Activated naive CD4-positive, alpha-beta T cell treated with anti-CD3 and anti-CD28 coated beads, Interleukin-2, amount 10 ng/mL, durations not matched to agents 7 days and 5 days (primary cell): Measurements from ENCODE around the gene ERCC6L.
A peak's percentile ranks its signal among the peaks of the same experiment; 100 is the strongest.
"Not testable (repeated sequence)": the region's sequence is repeated elsewhere in the genome, so short reads cannot be mapped to it uniquely, and the experiment has no call there.

ENCODE experiments used
- CTCF ChIA-PET: fragments of 350-600 bp; sonication (Branson Sonifier 250); formaldehyde crosslinking; loops from one replicate; lab custom pipeline; 2021; ENCODE audit warnings: antibody characterized with exemption; lab: Charles Lee
- DNase-seq: peaks from one replicate; pipeline ENCODE4 v3.0.0-alpha.2; 2020
- H3K27ac Mint-ChIP-seq: one replicate; pipeline ENCODE4 v1.8.0; 2021; ENCODE audit warnings: mild to moderate bottlenecking, moderate library complexity, mixed read lengths
- H3K27me3 Mint-ChIP-seq: one replicate; pipeline ENCODE4 v1.8.0; 2021; ENCODE audit warnings: mild to moderate bottlenecking, mixed read lengths
- H3K36me3 Mint-ChIP-seq: one replicate; pipeline ENCODE4 v1.8.0; 2021; ENCODE audit warnings: mixed read lengths
- H3K4me1 Mint-ChIP-seq: one replicate; pipeline ENCODE4 v1.8.0; 2021; ENCODE audit warnings: mixed read lengths
- H3K4me3 Mint-ChIP-seq: one replicate; pipeline ENCODE4 v1.8.0; 2021; ENCODE audit warnings: mild to moderate bottlenecking, moderate library complexity, mixed read lengths
- H3K9me3 Mint-ChIP-seq: one replicate; pipeline ENCODE4 v1.8.0; 2021; ENCODE audit warnings: mixed read lengths

The ERCC6L gene

DNA sequence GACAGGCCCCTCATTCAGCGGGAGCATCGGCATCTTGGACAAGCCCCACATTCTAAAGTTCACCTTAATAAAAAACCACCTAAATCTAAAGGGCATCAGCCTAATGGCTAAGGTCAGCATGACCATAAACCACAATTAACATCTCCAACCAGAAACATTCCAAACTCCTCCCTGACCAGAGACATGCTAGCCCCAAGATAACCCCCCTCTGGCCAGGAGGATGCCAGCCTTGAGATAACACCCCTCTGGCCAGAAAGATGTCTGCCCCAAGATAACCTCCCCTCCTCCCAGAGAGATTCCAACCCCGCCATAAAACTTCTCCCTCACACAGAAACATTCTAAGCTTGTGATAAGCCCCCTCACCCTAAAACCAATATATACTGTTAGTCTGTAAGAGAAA, 18.5 kb downstream of the ERCC6L start:
- H3K4me3 Mint-ChIP-seq, H3K27ac Mint-ChIP-seq, H3K9me3 Mint-ChIP-seq, CTCF ChIA-PET, H3K27me3 Mint-ChIP-seq, DNase-seq, H3K4me1 Mint-ChIP-seq, H3K36me3 Mint-ChIP-seq: not testable (repeated sequence)

DNA sequence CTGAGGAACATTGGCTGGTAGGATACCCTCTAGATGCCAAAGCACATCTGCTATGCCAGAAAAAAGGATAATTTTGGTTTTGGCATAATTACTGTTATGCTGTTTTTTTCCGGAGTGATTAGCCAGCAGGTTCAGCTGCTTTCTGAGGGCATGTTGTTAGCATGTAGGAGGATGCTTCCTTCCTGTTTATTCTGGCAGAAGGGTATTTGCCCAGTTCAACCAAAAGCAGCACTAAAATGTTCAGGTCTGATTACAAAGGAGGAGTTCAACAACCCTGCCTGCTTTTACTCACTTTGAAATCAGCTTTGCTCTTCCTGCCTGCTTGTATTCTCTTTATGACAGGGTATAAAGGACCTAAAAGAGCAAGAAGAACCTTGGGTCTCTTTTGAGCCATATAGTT, 21.9 kb downstream of the ERCC6L start:
- CTCF ChIA-PET: no interaction called here
- H3K4me1 Mint-ChIP-seq: no peaks in the 10 kb centered on the region
- H3K36me3 Mint-ChIP-seq: peaks cover 8% of the 10 kb centered on the region
- DNase-seq: no peak
- no peak overlapping the region for H3K4me3 Mint-ChIP-seq
- no peak overlapping the region for H3K27ac Mint-ChIP-seq
- H3K27me3 Mint-ChIP-seq: no peaks in the 10 kb centered on the region
- no peaks in the 10 kb centered on the region for H3K9me3 Mint-ChIP-seq

DNA sequence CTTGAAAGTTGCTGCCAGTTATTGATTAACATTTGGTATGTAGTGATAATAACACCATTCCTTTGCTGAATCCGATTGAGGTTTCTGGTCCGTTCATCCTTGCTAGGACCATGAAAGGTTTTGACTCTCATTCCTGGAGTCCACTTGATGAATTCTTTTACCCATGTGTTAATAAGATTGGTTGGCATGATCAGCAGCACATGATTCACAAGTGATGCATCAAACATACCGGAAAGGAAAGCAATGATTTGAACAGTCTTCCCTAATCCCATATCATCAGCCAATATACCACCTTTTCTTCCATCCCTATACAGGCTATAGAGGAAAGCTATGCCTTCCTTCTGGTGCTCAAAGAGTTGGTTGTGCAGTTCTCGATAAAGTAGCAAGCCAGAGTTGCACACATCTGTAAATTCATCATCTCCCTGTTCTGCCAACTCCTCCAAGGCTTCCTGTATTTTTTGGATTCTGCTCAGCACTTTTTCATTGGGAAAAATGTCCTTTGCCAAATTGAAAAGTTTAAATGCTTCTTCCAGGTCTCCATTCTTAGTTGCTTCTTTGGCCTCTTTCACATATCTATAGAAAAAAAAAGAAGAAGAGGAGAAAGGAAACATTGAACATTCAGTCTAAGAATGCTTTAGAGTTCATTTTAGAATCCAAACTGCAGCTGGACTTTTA, 30.6 kb downstream of the ERCC6L start:
- Mint-ChIP-seq H3K4me1 (no peaks in the 10 kb centered on the region), H3K4me3 (no peak overlapping the region)
- CTCF ChIA-PET: no interaction called here

DNA sequence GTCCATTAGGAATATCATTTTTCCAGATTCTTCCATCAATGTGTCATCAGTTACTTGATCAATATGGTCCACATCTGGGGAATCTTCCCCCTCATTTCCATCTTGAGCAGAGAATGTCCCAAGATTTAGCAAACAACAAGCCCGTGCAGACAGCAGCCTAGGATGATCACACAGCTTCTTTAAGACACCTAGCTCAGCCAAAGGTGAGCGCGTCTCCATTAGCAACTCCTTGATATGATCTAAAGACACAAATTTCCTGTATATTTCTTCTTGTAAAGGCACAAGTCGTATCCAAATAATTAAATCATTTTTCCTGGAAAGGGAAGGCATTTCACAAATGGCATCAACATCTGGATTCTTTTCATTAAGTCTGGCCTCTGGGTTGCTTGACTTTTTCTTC, 31.5 kb downstream of the ERCC6L start:
- no peaks in the 10 kb centered on the region for H3K27me3 Mint-ChIP-seq
- H3K4me3 Mint-ChIP-seq: no peak overlapping the region
- H3K9me3 Mint-ChIP-seq: no peaks in the 10 kb centered on the region
- DNase-seq: no peak
- no peak overlapping the region for H3K27ac Mint-ChIP-seq
- H3K4me1 Mint-ChIP-seq: no peaks in the 10 kb centered on the region
- CTCF ChIA-PET: no interaction called here
- peaks cover 41% of the 10 kb centered on the region for H3K36me3 Mint-ChIP-seq

More for the DNA sequence above, 30.6 kb downstream of the ERCC6L start:
- Mint-ChIP-seq H3K27me3 (no peaks in the 10 kb centered on the region), H3K36me3 (peaks cover 42% of the 10 kb centered on the region), H3K9me3 (no peaks in the 10 kb centered on the region), H3K27ac (no peak overlapping the region)
- no peak for DNase-seq

DNA sequence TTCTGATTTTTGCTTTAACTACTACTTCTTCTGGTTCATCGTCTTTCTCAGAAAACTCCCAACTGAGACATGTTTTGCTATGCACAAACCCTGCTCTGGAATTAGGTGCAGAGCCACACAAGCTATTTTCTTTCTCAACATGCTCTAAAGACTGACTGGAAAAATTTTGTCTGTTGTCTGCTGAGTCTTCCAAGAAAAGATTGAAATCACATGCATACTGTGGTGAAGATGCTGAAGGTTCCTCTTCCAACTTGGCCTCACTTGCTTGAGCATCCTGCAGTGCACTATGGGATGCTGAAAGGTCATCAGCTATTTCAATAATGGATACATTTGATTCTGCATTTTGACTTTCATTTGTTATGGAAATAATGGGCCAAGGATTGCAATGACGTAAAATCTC, 33.1 kb downstream of the ERCC6L start:
- DNase-seq: no peak
- H3K27me3 Mint-ChIP-seq: no peaks in the 10 kb centered on the region
- H3K36me3 Mint-ChIP-seq: peaks cover 39% of the 10 kb centered on the region
- H3K27ac Mint-ChIP-seq: no peak overlapping the region
- H3K4me3 Mint-ChIP-seq: no peak overlapping the region
- no peaks in the 10 kb centered on the region for H3K4me1 Mint-ChIP-seq
- no peaks in the 10 kb centered on the region for H3K9me3 Mint-ChIP-seq
- CTCF ChIA-PET: no interaction called here

DNA sequence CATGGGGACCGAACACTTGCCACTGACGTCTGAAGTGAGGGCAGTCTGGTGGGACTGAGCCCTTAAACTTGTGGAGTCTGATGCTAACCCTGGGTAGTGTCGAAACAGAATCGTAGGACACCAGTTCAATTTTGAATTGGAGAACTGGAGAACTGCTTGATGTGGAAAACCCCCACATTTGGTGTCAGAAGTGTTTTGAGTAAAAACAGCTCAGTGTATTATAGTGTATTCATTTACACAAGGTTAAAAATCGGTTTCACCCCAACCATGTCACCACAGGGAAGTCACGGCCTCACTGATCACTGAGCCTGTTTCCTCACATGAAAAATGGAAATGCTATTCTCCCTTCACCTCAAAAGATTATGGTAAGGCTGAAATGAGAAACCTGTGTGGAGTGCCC, 35.4 kb downstream of the ERCC6L start:
- Mint-ChIP-seq H3K27ac (no peak overlapping the region), H3K36me3 (peaks cover 26% of the 10 kb centered on the region), H3K9me3 (no peaks in the 10 kb centered on the region), H3K4me1 (no peaks in the 10 kb centered on the region), H3K27me3 (no peaks in the 10 kb centered on the region), H3K4me3 (no peak overlapping the region)
- CTCF ChIA-PET: no interaction called here
- no peak for DNase-seq

DNA sequence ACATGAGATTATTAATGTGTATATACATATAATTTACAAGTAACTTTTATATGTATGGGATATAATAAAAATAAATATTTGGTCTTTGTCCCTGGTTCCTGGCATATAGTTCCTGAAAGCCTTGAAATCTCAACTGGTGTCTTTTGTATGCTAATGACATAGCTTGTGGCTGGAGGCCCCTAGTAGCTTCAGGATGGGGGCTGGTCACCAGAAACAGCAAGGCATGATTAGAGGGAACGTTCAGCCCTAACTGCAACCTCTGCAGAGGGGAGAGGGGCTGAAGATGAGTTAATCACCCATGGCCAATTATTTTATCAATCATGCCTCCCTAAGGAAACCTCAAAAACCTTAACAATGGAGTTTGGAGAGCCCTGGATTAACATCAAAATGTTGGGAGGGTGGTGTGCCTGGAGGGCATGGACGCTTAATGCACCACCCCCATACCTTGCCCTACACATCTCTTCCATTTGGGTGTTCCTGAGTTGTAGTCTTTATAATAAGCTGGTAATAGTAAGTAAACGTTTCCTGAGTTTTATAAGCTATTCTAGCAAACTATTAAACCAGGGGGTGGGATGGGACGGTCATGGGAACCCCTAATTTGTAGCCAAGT, 35.9 kb downstream of the ERCC6L start:
- Mint-ChIP-seq H3K36me3 (peaks cover 22% of the 10 kb centered on the region), H3K4me1 (no peaks in the 10 kb centered on the region), H3K27ac (no peak overlapping the region), H3K4me3 (no peak overlapping the region), H3K9me3 (no peaks in the 10 kb centered on the region), H3K27me3 (no peaks in the 10 kb centered on the region)
- no peak for DNase-seq
- CTCF ChIA-PET: no interaction called here

DNA sequence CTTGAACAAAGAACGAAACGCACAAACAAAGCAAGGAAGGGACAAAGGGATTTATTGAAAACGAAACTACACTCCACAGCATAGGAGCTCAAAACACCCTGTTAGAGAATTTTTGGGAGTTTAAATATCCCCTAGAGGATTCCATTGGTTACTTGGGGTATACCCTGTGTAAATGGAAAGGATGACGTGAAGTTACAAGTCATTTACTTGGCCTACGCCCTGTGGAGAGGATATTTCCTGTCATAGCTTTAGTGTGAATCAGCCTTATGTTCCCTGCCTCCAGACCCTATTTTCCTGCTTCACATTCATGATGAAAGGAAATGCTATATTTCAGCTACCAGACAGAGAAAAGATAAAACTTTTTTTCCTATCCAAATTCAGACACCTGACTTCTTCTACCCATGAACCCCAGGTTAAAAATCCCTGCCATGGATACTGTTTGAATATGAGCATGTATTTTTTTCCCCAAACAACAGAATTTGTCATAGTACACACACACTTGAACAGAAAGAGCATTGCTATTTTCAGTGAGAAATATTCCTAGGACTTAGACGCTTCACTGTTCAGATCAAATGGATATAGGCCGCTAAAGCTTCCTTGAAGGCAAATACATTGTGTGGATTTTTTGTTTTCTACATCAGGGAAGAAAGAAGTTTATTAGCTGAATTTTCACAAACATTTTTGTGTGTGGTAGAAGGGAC, 36.8 kb downstream of the ERCC6L start:
- H3K9me3 Mint-ChIP-seq: no peaks in the 10 kb centered on the region
- no peaks in the 10 kb centered on the region for H3K27me3 Mint-ChIP-seq
- no peaks in the 10 kb centered on the region for H3K4me1 Mint-ChIP-seq
- CTCF ChIA-PET: no interaction called here
- no peak overlapping the region for H3K27ac Mint-ChIP-seq
- no peak overlapping the region for H3K4me3 Mint-ChIP-seq
- peaks cover 16% of the 10 kb centered on the region for H3K36me3 Mint-ChIP-seq
- DNase-seq: no peak

DNA sequence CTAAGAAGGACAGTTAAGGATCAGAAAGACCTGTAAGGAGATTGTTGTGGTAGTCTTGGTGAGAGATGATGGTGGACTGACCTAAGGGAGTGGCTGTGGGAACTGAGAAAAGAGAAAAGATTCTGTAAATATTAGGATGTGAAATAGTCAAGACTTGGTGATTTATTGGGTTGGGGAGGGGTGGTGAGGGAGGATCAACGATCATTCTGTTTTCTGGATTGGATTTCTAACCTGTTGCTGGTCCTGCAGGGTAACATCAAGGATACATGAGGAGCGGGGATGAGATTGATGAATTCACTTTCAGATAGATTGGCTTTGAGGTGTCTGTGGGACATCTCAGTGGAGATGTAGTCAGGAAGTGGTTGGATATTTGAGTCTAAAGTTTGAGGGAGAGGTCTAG, 55.9 kb downstream of the ERCC6L start:
- H3K9me3 Mint-ChIP-seq: no peaks in the 10 kb centered on the region
- H3K27ac Mint-ChIP-seq: no peak overlapping the region
- peaks cover 7% of the 10 kb centered on the region for H3K36me3 Mint-ChIP-seq
- H3K27me3 Mint-ChIP-seq: no peaks in the 10 kb centered on the region
- no peak overlapping the region for H3K4me3 Mint-ChIP-seq
- H3K4me1 Mint-ChIP-seq: peaks cover 15% of the 10 kb centered on the region
- no peak for DNase-seq
- CTCF ChIA-PET: no interaction called here

DNA sequence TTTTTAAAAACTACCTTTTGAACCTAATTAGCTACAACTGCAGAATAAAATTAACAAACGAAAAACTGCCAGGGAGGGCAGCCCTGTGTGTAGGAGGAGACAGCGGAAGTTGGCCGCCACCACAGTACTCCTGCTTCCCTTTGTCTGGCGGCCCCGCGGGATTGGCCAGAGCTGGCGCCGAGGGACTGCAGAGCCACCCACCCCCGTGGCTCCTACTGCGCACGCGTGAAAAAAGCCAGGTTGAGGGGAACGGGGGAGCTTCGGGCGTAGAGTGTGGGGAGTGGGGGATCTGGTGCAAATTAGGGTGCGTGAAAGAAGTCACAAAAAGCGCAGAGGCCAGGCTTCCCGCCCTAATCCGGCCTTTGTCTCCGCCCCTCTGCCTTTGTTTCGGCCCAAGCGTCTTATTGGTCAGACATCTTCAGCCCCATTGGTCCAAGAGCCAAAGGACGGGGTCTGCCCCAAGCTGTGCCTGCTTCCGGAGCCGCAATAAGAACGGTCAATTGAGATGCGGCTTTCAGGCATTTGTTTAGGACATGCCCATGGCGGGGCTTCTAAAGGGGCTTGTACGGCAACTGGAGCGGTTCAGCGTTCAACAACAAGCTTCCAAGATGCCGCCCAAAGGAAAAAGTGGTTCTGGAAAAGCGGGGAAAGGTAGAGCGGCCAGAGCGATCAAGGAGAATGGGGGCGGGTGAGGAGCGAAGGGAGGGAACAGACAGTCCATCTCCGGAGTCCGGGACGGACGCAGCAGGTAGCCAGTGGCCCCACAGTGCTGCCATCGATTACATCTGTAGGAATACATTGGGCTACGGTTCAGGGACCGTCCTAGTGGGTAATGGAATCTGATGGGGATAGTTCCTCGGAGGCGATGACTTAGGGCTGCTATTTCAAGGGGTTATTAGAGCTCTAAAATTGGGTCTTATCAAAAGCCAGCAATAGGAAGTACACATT, 57.4 kb downstream of the ERCC6L start, which contains the start of gene PIN4:
Gene PIN4 (plus strand): TSS at position 580 of the 948 bp plus-strand sequence. CDS start 29 bp downstream, at position 609.
- Mint-ChIP-seq H3K4me1 (peaks cover 15% of the 10 kb centered on the region), H3K27me3 (no peaks in the 10 kb centered on the region), H3K27ac (no peak within 1 kb of the TSS), H3K9me3 (no peaks in the 10 kb centered on the region), H3K36me3 (peaks cover 6% of the 10 kb centered on the region), H3K4me3 (no peak within 1 kb of the TSS)
- peak; percentile 89 for DNase-seq
- CTCF ChIA-PET: interaction anchor here (1.2 kb wide), 1 partner anchor 160 kb away, joined by 3 read pairs; no protein-coding TSS in a partner anchor

DNA sequence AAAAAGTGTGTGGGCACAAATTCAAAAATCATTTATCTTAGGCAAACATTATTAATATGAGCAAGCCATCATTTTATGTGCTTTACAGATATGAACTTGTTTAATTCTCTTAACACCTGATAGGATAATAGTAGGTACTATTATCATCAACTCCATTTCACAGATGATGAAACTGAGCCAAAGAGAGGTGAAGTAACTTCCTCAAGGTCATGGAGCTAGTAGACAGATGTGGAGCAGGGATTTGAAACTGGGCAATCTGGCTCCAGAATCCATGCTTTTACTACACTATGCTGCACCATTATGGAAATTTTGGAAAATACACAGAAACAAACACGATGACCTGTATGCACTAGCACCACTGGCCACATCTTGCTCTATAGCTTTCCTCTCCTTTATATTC, 58.3 kb downstream of the ERCC6L start:
- H3K9me3 Mint-ChIP-seq: no peaks in the 10 kb centered on the region
- CTCF ChIA-PET: interaction anchor here (1.2 kb wide), 1 partner anchor 159 kb away, joined by 3 read pairs; no protein-coding TSS in a partner anchor
- DNase-seq: no peak
- H3K4me1 Mint-ChIP-seq: peaks cover 15% of the 10 kb centered on the region
- H3K4me3 Mint-ChIP-seq: no peak overlapping the region
- peaks cover 3% of the 10 kb centered on the region for H3K36me3 Mint-ChIP-seq
- no peaks in the 10 kb centered on the region for H3K27me3 Mint-ChIP-seq
- no peak overlapping the region for H3K27ac Mint-ChIP-seq

DNA sequence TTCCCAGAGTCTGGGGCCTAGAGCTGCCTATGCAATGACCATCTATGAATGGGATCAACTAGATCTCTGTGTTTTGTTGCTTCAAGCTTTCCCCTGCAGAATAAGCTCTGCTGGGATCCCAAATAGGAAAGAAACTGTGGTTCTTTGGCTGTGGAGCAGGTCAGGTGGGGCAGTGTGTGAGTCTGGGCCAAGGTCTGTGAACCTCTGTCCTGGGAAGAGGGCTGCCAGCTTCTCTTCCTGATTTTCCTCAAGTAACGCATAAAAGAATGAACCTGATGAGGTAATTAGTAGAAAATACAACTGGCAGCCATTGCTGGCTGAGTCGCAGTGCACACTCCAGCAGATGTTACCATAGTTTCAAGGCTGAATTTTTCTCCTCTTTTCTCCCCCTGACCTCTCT, 61.8 kb downstream of the ERCC6L start:
- DNase-seq: no peak
- Mint-ChIP-seq H3K36me3 (no peaks in the 10 kb centered on the region), H3K27ac (peak overlapping the region; percentile 49), H3K4me1 (peaks cover 11% of the 10 kb centered on the region), H3K27me3 (peaks cover 4% of the 10 kb centered on the region), H3K9me3 (no peaks in the 10 kb centered on the region), H3K4me3 (no peak overlapping the region)
- CTCF ChIA-PET: interaction anchor here (0.5 kb wide), 1 partner anchor 142 kb away, joined by 3 read pairs; no protein-coding TSS in a partner anchor

DNA sequence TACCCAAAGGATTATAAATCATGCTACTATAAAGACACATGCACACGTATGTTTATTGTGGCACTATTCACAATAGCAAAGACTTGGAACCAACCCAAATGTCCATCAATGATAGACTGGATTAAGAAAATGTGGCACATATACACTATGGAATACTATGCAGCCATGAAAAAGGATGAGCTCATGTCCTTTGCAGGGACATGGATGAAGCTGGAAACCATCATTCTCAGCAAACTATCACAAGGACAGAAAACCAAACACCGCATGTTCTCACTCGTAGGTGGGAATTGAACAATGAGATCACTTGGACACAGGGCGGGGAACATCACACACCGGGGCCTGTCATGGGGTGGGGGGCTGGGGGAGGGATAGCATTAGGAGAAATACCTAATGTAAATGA, 62.5 kb downstream of the ERCC6L start:
- H3K4me3 Mint-ChIP-seq, CTCF ChIA-PET, H3K9me3 Mint-ChIP-seq, H3K27ac Mint-ChIP-seq, H3K36me3 Mint-ChIP-seq, DNase-seq, H3K27me3 Mint-ChIP-seq: not testable (repeated sequence)
- peaks cover 11% of the 10 kb centered on the region for H3K4me1 Mint-ChIP-seq
